ENCODE results near the gene OR2T34. TPM values are rescaled to one million over a fixed set of nuclear protein-coding genes. Genes with fewer than 3 reads are reported as not detected.

The OR2T34 gene
- total RNA-seq, 1 donor from 2014 or later = not detected

Other genes starting within 250 kb of the OR2T34 start
- gene OR14C36, start 226.0 kb downstream of the OR2T34 start, total RNA-seq = not detected in 2 replicates
- not detected in 2 replicates for gene OR2T4, start 213.1 kb downstream of the OR2T34 start, total RNA-seq
- gene OR2T6, start 199.0 kb downstream of the OR2T34 start, total RNA-seq = not detected in 2 replicates
- not detected in 2 replicates for gene OR2T1, start 171.7 kb downstream of the OR2T34 start, total RNA-seq
- gene OR2T2, start 129.1 kb downstream of the OR2T34 start, total RNA-seq = not detected in 2 replicates
- not detected in 2 replicates for gene OR2T3, start 101.4 kb downstream of the OR2T34 start, total RNA-seq
- gene OR2T5, start 86.2 kb downstream of the OR2T34 start, total RNA-seq = not detected in 2 replicates
- not detected in 2 replicates for gene OR2G6, start 66.7 kb downstream of the OR2T34 start, total RNA-seq
- not detected in 2 replicates for gene OR2T29, start 12.0 kb downstream of the OR2T34 start, total RNA-seq
- not detected in 2 replicates for gene OR2T10, start 22.9 kb upstream of the OR2T34 start, total RNA-seq
- gene OR2T11, start 60.3 kb upstream of the OR2T34 start, total RNA-seq = not detected in 2 replicates
- gene OR2T35, start 70.5 kb upstream of the OR2T34 start, total RNA-seq = not detected in 2 replicates
- not detected in 2 replicates for gene OR2T27, start 80.8 kb upstream of the OR2T34 start, total RNA-seq
- not detected in 2 replicates for gene OR14I1, start 128.0 kb upstream of the OR2T34 start, total RNA-seq
- not detected in 2 replicates for gene LYPD8, start 181.0 kb upstream of the OR2T34 start, total RNA-seq